Progenitor cell of endocrine pancreas (in vitro differentiated cells): ENCODE measurements around the gene SPDYE4. TPM values are rescaled to one million over a fixed set of nuclear protein-coding genes. Genes with fewer than 3 reads are reported as not detected.

Experiments used
- DNase-seq: peaks from one replicate; pipeline ENCODE4 v3.0.0; 2021; ENCODE audit warnings: low spot score; ENCODE audit not compliant: unreplicated experiment
- H3K27ac Mint-ChIP-seq: 2 replicates; pipeline ENCODE4 v1.8.0; 2021; ENCODE audit warnings: mild to moderate bottlenecking, moderate library complexity, mixed read lengths
- H3K27me3 Mint-ChIP-seq: 2 replicates; pipeline ENCODE4 v1.8.0; 2021; ENCODE audit warnings: mixed read lengths
- H3K36me3 Mint-ChIP-seq: 2 replicates; pipeline ENCODE4 v1.8.0; 2022; ENCODE audit warnings: mixed read lengths; ENCODE audit not compliant: insufficient read depth
- H3K4me1 Mint-ChIP-seq: 2 replicates; pipeline ENCODE4 v1.8.0; 2021; ENCODE audit warnings: low read depth, mixed read lengths
- H3K4me3 Mint-ChIP-seq: 2 replicates; pipeline ENCODE4 v1.8.0; 2021; ENCODE audit warnings: low read depth, mild to moderate bottlenecking, moderate library complexity, mixed read lengths
- H3K9me3 Mint-ChIP-seq: 2 replicates; pipeline ENCODE4 v1.8.0; 2021; ENCODE audit warnings: low read depth, mixed read lengths
- total RNA-seq: library from RNA; stranded (reverse); gene quantifications from 2 replicates; pipeline ENCODE4 v1.2.1, GENCODE V29; 2021
- TF ChIP-seq, protein P1 (sequence below): fragments of 200-600 bp; sonication (generic); IDR thresholded peaks from one replicate; pipeline ENCODE4 v1.5.0; 2021; ENCODE audit warnings: antibody characterized with exemption, mild to moderate bottlenecking; ENCODE audit not compliant: unreplicated experiment

Gene SPDYE4
- total RNA-seq, 1 donor from 2014 or later: not detected

DNA sequence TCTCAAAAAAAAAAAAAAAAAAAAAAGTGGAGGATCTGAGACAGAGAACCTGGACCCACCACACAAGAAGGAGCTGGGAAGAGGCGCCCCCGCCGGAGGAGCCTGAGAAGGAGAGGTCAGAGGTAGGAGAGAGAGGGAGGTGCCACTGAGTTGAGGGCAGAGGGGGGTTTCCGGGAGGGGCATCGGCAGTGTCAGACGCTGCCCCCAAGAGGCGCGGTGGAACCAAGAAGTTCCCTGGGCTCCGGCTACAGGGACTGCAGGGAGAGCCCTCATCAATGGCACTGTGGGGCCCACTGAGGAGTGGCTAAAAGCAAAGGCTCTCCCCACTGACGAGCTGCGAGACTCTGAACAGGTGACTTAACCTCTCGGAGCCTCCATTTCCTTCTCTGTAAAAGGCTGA, 17.9 kb downstream of the SPDYE4 start:
- Mint-ChIP-seq H3K27ac (no peak overlapping the region), H3K4me1 (peaks cover 21% of the 10 kb centered on the region), H3K36me3 (no peaks in the 10 kb centered on the region), H3K4me3 (no peak overlapping the region), H3K27me3 (peaks cover 9% of the 10 kb centered on the region), H3K9me3 (no peaks in the 10 kb centered on the region)
- DNase-seq: no peak
- TF ChIP-seq, protein P1, sequence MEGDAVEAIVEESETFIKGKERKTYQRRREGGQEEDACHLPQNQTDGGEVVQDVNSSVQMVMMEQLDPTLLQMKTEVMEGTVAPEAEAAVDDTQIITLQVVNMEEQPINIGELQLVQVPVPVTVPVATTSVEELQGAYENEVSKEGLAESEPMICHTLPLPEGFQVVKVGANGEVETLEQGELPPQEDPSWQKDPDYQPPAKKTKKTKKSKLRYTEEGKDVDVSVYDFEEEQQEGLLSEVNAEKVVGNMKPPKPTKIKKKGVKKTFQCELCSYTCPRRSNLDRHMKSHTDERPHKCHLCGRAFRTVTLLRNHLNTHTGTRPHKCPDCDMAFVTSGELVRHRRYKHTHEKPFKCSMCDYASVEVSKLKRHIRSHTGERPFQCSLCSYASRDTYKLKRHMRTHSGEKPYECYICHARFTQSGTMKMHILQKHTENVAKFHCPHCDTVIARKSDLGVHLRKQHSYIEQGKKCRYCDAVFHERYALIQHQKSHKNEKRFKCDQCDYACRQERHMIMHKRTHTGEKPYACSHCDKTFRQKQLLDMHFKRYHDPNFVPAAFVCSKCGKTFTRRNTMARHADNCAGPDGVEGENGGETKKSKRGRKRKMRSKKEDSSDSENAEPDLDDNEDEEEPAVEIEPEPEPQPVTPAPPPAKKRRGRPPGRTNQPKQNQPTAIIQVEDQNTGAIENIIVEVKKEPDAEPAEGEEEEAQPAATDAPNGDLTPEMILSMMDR: no peak

DNA sequence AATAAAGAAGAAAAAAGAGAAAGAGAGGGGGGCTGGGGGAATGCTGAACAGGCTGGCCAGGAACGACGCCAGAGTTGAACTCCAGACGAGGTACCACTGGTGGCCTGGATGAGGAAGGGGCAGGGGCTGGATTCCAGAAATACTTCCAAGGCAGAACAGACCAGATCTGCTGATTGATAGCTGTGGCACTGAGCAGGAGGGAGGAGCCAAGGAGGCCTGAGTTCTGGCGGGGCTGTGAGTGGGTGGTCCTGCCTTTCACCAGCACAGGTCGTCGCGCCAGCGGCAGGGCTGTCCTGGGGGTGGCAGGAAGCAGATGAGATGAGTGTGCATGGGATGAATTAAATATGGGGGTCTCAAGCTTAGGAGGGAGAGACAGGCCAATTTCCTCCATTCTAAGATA, 19.2 kb downstream of the SPDYE4 start:
- Mint-ChIP-seq H3K27ac (peak overlapping the region; percentile 82), H3K9me3 (no peaks in the 10 kb centered on the region), H3K4me3 (no peak overlapping the region), H3K36me3 (no peaks in the 10 kb centered on the region), H3K4me1 (peaks cover 21% of the 10 kb centered on the region), H3K27me3 (peaks cover 9% of the 10 kb centered on the region)
- TF ChIP-seq, protein P1: no peak
- no peak for DNase-seq

DNA sequence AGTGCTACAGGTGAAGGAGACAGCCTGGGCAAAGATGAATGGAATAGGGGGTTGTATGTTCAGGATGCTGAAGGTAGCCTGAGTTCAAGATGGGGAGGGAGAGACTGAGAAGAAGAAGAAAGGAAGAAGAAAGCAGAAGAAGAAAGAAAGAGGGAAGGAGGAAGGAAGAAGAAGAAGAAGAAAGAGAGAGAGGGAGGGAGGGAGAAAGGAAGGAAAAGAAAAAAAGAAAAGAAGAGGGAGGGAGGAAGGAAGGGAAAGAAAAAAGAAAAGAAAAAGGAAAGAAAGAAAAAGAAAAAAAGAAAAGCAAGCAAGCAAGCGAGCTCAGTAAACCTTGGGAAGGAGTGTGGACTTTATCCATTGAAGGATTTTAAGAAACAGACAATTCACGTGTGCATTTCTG, 21.6 kb downstream of the SPDYE4 start:
- Mint-ChIP-seq H3K4me1 (peaks cover 21% of the 10 kb centered on the region), H3K9me3 (no peaks in the 10 kb centered on the region), H3K4me3 (no peak overlapping the region), H3K36me3 (no peaks in the 10 kb centered on the region), H3K27me3 (peaks cover 3% of the 10 kb centered on the region), H3K27ac (no peak overlapping the region)
- TF ChIP-seq, protein P1: no peak
- DNase-seq: no peak

DNA sequence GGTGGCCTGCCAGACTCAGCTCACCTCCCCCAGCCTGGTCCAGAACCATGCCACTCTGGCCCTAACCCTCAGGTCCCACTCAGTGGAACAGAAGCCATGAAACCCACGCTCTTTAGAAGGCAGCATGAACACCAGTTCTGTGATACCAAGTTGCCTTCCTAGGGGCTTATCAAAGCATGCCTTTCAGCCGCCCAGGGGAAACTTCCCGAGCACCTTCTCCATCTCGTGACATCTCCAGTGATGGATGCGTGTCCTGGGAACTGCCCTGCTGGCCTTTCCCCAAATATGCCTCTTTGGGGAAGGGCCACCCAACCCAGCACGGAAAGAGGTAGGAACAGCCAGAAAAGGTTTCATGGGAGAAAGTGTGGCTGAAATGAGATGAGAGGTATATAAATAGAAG, 22.0 kb downstream of the SPDYE4 start:
- Mint-ChIP-seq H3K9me3 (no peaks in the 10 kb centered on the region), H3K27ac (no peak overlapping the region)

DNA sequence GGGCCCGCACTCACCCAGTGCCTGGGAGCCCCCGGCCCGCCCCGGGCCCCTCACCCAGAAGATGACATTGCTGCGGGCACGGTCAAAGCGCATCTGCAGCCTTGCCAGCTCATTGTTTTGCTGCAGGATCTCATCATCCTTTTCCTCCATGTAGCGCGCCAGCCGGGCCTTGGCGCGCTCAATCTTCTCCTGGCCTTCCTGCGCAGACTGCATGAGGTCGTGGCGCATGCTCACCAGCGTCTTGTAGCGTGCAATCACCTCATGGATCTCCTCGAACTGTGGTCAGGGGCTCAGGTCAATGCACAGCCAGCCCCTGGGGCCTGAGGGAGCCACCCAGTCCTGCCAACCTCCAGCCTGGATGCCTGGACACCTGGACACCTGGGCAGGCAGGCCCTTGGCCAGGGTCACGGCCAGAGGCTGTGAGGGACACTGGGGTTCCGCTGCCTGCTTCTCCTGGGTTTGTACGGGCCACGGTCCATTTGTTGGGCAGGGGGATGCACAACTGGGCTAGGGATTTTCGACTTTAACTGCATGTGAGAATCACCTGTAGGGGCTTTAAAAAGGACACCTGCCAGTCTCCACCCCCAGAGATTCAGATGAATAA, 22.9 kb downstream of the SPDYE4 start:
- H3K9me3 Mint-ChIP-seq: no peaks in the 10 kb centered on the region
- TF ChIP-seq, protein P1: no peak
- H3K4me3 Mint-ChIP-seq: no peak overlapping the region
- H3K36me3 Mint-ChIP-seq: no peaks in the 10 kb centered on the region
- H3K27ac Mint-ChIP-seq: no peak overlapping the region
- peaks cover 21% of the 10 kb centered on the region for H3K4me1 Mint-ChIP-seq
- peaks cover 3% of the 10 kb centered on the region for H3K27me3 Mint-ChIP-seq
- no peak for DNase-seq

More for the DNA sequence above, 22.0 kb downstream of the SPDYE4 start:
- H3K4me3 Mint-ChIP-seq: no peak overlapping the region
- TF ChIP-seq, protein P1: no peak
- H3K36me3 Mint-ChIP-seq: no peaks in the 10 kb centered on the region
- H3K4me1 Mint-ChIP-seq: peaks cover 21% of the 10 kb centered on the region
- H3K27me3 Mint-ChIP-seq: peaks cover 3% of the 10 kb centered on the region
- DNase-seq: no peak
